ENCODE results near the gene COL5A2. TPM values are rescaled to one million over a fixed set of nuclear protein-coding genes. Genes with fewer than 3 reads are reported as not detected.

COL5A2 gene
- total RNA-seq, 4 donors from 2014 or later, result 63.8 to 93.8 (median 74.4) TPM

- no peak for DNase-seq (ENCODE audit: low spot score)
- TF ChIP-seq, protein P1, sequence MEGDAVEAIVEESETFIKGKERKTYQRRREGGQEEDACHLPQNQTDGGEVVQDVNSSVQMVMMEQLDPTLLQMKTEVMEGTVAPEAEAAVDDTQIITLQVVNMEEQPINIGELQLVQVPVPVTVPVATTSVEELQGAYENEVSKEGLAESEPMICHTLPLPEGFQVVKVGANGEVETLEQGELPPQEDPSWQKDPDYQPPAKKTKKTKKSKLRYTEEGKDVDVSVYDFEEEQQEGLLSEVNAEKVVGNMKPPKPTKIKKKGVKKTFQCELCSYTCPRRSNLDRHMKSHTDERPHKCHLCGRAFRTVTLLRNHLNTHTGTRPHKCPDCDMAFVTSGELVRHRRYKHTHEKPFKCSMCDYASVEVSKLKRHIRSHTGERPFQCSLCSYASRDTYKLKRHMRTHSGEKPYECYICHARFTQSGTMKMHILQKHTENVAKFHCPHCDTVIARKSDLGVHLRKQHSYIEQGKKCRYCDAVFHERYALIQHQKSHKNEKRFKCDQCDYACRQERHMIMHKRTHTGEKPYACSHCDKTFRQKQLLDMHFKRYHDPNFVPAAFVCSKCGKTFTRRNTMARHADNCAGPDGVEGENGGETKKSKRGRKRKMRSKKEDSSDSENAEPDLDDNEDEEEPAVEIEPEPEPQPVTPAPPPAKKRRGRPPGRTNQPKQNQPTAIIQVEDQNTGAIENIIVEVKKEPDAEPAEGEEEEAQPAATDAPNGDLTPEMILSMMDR (IDR thresholded peaks at IDR 0.05), result no peak
- ATAC-seq (ENCODE audit: low FRiP score), result no peak
Measured at GRCh38 chr2:189069855-189070619, 109.5 kb downstream of the COL5A2 start.

- TF ChIP-seq, protein P1 (IDR thresholded peaks at IDR 0.05), result no peak
- ATAC-seq (ENCODE audit: low FRiP score) (no peak), DNase-seq (ENCODE audit: low spot score) (no peak)
Measured at GRCh38 chr2:189066037-189066436, 113.5 kb downstream of the COL5A2 start.

DNA sequence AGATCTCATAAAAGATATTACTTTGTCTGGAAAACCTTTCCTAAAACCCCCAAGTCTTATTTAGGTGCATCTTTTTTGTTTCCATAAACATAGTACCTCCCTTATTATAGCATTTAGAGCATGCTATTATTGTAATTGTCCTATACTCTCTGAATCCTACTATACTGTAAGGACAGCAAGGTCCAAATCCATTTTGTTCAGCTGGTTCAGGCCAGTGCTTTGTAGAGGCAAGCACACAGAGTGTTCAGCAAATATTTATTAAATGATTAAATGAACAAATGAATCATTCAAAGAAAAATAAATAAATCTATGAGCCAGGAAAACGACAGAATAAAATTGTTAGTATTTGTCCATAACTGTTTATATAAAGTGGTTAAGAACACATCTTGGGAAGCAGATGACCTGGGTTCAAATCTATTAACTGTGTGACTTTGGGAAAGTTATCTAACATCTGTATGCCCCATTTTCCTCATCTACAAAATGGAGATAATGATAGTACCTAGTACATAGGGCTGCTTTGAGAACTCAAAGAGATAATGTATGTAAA is 119.4 kb downstream of the COL5A2 start:
- DNase-seq (ENCODE audit: low spot score) (no peak), ATAC-seq (ENCODE audit: low FRiP score) (no peak)
- TF ChIP-seq, protein P1 (IDR thresholded peaks at IDR 0.05), result no peak

GRCh38 chr2:189057316-189057715 is 122.2 kb downstream of the COL5A2 start:
- ATAC-seq (ENCODE audit: low FRiP score) (no peak), DNase-seq (ENCODE audit: low spot score) (no peak)
- TF ChIP-seq, protein P1 (IDR thresholded peaks at IDR 0.05), result no peak

GRCh38 chr2:189056200-189057106 is 123.1 kb downstream of the COL5A2 start:
- ATAC-seq (ENCODE audit: low FRiP score), result no peak
- TF ChIP-seq, protein P1 (IDR thresholded peaks at IDR 0.05), result no peak
- DNase-seq (ENCODE audit: low spot score), result no peak

DNA sequence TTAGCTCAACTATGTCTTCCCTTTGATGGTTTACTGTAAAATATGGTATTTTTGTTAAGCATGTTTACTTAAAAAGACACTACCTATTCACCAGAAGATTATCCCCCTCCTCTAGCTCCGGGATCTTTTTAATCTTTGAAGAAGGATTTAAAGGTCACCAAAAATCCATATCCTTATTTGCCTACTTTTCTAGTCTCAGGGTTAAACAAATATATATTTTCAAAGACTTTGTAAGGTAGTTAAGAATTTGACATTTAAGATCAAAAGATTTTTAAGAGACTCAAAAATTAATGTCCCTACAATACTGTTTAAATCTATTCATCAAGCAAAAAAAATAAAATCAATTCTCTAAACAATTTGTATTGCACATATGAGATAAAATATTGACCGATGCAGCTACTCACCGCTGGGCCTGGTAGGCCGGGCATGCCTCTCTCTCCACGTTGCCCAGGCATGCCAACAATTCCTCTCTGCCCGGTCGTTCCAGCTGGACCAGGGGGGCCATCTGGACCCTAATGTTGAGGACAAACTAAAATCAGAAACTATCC is 129.3 kb downstream of the COL5A2 start:
- DNase-seq (ENCODE audit: low spot score) (no peak), ATAC-seq (ENCODE audit: low FRiP score) (no peak)
- TF ChIP-seq, protein P1 (IDR thresholded peaks at IDR 0.05), result no peak

Data from omental fat pad (tissue), 4 donors.